Colonic mucosa (tissue), 4 donors: ENCODE measurements around the gene HMGN1. TPM values are rescaled to one million over a fixed set of nuclear protein-coding genes. Genes with fewer than 3 reads are reported as not detected.

Source experiments
- DNase-seq: peaks from one replicate; pipeline ENCODE4 v3.0.0-alpha.2; 2020
- H3K27ac ChIP-seq: fragments of 200-600 bp; one replicate; pipeline ENCODE4 v1.8.0; 2021
- H3K27me3 ChIP-seq: fragments of 200-600 bp; one replicate; pipeline ENCODE4 v1.8.0; 2021
- H3K36me3 ChIP-seq: fragments of 200-600 bp; one replicate; pipeline ENCODE4 v1.8.0; 2021
- H3K4me1 ChIP-seq: fragments of 200-600 bp; one replicate; pipeline ENCODE4 v1.8.0; 2021; ENCODE audit warnings: mild to moderate bottlenecking
- H3K4me3 ChIP-seq: fragments of 200-600 bp; one replicate; pipeline ENCODE4 v1.8.0; 2021
- H3K9ac ChIP-seq, 2 donors: one replicate each; pipeline ENCODE4 v1.7.0; 2013; ENCODE audit warnings: control low read depth in 2 of 2, low read depth in 2 of 2, low read length in 2 of 2
- H3K9me3 ChIP-seq: fragments of 200-600 bp; one replicate; pipeline ENCODE4 v1.8.0; 2021
- intact Hi-C: fragments of 100-400 bp; cut with DNase I; formaldehyde crosslinking; loops from one replicate; pipeline ENCODE4 v1.14.1; 2022
- total RNA-seq, 2 donors: library from RNA; stranded (reverse); fragmentation: NEBNext Ultra II Directional in 1 of 2; extraction: Animal tissue kit (Norgen Biotek cat#: 25700) in 1 of 2; gene quantifications; one replicate each; pipeline ENCODE4 v1.2.1, GENCODE V29; 2021
- TF ChIP-seq, protein P1 (sequence below): fragments of 200-600 bp; IDR thresholded peaks from one replicate; pipeline ENCODE4 v1.8.0; 2022; ENCODE audit warnings: antibody characterized with exemption, mild to moderate bottlenecking
- donor health status: healthy.
- donor health status: DM: no; HTN: no; CAD: no.
- donor health status: DM: no; HTN: no; CAD: no.

Gene HMGN1
- total RNA-seq, 2 donors from 2014 or later = 240 to 305 TPM

DNA sequence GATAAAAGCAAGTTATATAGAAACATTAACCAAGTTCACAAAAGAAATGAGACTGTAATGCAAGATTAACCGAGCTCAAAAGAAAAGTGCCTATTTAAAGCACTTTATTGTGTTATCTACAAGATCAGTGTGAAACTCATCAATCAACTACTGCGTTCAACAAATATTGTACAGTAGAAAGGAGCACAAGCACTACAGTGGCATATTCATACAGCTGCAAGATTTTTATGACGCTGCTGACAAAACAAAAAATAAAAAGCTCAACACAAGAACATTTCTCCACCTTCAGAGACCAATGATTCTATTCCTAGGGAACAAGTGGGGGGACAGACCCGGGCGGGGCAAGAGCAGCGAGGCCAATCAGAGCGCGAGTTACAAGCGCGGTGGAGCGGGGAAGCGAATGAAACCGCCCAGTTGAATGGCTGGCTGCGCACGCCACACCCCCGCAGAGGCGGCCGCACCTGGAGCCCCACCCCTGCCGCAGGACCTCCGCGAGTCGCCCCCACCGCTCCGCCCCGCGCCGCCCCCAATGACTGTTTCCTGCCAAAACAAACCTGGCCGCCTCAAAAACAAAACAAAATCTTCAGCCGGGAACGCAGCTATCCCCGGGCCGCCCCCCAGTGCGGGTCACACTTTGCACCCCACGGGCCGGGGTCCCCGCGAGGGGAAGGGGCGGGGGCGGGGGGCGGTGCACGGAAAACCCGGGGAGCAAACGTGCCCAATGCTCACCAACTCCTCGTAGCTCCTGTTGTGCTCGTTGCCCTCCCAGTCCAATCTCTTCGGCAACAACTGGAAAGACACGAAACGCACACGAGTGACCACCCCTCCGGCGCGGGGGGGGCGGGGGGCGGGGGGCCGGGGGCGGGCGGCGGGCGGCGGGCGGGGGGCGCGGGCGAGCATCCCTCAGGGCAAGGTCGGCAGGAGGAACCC lies 36.5 kb downstream of the HMGN1 start:
- Histone ChIP-seq H3K27ac (peak overlapping the region; percentile 96), H3K4me1 (peaks cover 3% of the 10 kb centered on the region), H3K4me3 (peak overlapping the region; percentile 91), H3K9ac (peak overlapping the region; percentile 86 to 93), H3K27me3 (no peaks in the 10 kb centered on the region), H3K36me3 (no peaks in the 10 kb centered on the region), H3K9me3 (no peaks in the 10 kb centered on the region)
- peak; percentile 93 for DNase-seq
- intact Hi-C loops = loop anchor here (5.0 kb wide), 3 partner anchors 35 to 135 kb away; partner anchors contain the start of genes HMGN1 and LCA5L
- TF ChIP-seq, protein P1, sequence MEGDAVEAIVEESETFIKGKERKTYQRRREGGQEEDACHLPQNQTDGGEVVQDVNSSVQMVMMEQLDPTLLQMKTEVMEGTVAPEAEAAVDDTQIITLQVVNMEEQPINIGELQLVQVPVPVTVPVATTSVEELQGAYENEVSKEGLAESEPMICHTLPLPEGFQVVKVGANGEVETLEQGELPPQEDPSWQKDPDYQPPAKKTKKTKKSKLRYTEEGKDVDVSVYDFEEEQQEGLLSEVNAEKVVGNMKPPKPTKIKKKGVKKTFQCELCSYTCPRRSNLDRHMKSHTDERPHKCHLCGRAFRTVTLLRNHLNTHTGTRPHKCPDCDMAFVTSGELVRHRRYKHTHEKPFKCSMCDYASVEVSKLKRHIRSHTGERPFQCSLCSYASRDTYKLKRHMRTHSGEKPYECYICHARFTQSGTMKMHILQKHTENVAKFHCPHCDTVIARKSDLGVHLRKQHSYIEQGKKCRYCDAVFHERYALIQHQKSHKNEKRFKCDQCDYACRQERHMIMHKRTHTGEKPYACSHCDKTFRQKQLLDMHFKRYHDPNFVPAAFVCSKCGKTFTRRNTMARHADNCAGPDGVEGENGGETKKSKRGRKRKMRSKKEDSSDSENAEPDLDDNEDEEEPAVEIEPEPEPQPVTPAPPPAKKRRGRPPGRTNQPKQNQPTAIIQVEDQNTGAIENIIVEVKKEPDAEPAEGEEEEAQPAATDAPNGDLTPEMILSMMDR = no peak

DNA sequence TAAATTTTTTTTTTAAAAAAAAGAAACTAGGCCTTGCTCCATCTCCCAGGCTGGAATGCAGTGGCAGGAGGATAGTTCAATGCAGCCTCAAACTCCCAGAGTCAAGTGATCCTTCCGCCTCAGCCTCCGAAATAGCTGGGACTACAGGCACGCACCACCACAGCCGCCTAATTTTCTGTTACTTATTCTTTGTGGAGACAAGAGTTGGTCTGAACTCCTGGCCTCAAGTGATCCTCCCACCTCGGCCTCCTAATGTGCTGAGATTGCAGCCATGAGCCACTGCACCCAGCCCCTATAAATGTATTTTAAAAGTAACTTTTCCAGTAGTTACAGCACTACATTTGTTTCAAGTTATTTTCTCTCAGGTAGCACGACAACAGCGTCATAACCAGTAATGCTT lies 37.7 kb downstream of the HMGN1 start:
- Histone ChIP-seq H3K9me3 (no peaks in the 10 kb centered on the region), H3K4me1 (peaks cover 3% of the 10 kb centered on the region), H3K27ac (no peak overlapping the region), H3K9ac (no peak overlapping the region), H3K27me3 (no peaks in the 10 kb centered on the region), H3K36me3 (no peaks in the 10 kb centered on the region), H3K4me3 (no peak overlapping the region)
- intact Hi-C loops = loop anchor here (5.0 kb wide), 3 partner anchors 36 to 136 kb away; partner anchors contain the start of genes HMGN1 and LCA5L
- no peak for DNase-seq
- TF ChIP-seq, protein P1 = no peak

GRCh38 chr21:39307466-39307865 lies 41.4 kb downstream of the HMGN1 start:
- no peak overlapping the region for H3K9ac ChIP-seq
- no peaks in the 10 kb centered on the region for H3K9me3 ChIP-seq
- H3K27ac ChIP-seq = no peak overlapping the region
- no peak for DNase-seq
- H3K27me3 ChIP-seq = no peaks in the 10 kb centered on the region
- TF ChIP-seq, protein P1 = no peak
- intact Hi-C loops = no loop called here
- H3K36me3 ChIP-seq = no peaks in the 10 kb centered on the region
- H3K4me3 ChIP-seq = no peak overlapping the region
- peaks cover 3% of the 10 kb centered on the region for H3K4me1 ChIP-seq

GRCh38 chr21:39300587-39300986 lies 48.3 kb downstream of the HMGN1 start:
- no peaks in the 10 kb centered on the region for H3K9me3 ChIP-seq
- no peaks in the 10 kb centered on the region for H3K27me3 ChIP-seq
- no peak overlapping the region for H3K9ac ChIP-seq
- peaks cover 4% of the 10 kb centered on the region for H3K36me3 ChIP-seq
- TF ChIP-seq, protein P1 = no peak
- intact Hi-C loops = no loop called here
- H3K27ac ChIP-seq = no peak overlapping the region
- no peak for DNase-seq
- H3K4me3 ChIP-seq = no peak overlapping the region
- H3K4me1 ChIP-seq = no peaks in the 10 kb centered on the region

DNA sequence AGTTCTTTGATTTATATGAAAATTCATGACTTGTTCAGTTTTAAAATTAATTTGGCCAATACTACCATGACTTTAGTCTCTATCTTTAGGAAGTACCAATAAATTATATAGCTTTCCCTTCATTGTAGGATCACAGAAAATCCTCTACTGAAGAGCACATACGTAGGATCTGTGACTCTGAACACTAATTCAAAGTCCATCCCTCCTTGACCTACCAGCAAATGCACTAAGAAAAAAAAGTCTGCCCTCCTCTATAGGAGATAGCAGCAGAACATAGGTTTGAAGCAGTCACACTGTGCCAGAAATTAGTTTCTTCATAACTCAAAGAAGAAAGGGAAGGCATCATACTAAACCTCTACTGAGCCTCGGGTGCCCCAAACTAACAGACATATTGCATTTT lies 52.0 kb downstream of the HMGN1 start:
- H3K27ac ChIP-seq = no peak overlapping the region

More for the DNA sequence above, 52.0 kb downstream of the HMGN1 start:
- Histone ChIP-seq H3K27me3 (no peaks in the 10 kb centered on the region), H3K4me3 (no peak overlapping the region), H3K9ac (no peak overlapping the region), H3K9me3 (no peaks in the 10 kb centered on the region), H3K4me1 (no peaks in the 10 kb centered on the region), H3K36me3 (peaks cover 9% of the 10 kb centered on the region)
- TF ChIP-seq, protein P1 = no peak
- intact Hi-C loops = no loop called here
- DNase-seq = no peak

Other genes with a start within 250 kb of the HMGN1 start
- gene PSMG1, start 165.6 kb downstream of the HMGN1 start, total RNA-seq = 10 to 100 TPM; 41.2 to 78.1 TPM
- gene BRWD1, start 35.5 kb downstream of the HMGN1 start, total RNA-seq = 10 to 100 TPM; 38.6 to 43.1 TPM
- gene LCA5L, start 96.7 kb upstream of the HMGN1 start, total RNA-seq = under 1 TPM; 0.64 to 0.98 TPM
- 1 to 10 TPM; 3.3 to 5.1 TPM for gene SH3BGR, start 102.9 kb upstream of the HMGN1 start, total RNA-seq